Measurements from ENCODE around the gene PALM.

PALM gene

DNA sequence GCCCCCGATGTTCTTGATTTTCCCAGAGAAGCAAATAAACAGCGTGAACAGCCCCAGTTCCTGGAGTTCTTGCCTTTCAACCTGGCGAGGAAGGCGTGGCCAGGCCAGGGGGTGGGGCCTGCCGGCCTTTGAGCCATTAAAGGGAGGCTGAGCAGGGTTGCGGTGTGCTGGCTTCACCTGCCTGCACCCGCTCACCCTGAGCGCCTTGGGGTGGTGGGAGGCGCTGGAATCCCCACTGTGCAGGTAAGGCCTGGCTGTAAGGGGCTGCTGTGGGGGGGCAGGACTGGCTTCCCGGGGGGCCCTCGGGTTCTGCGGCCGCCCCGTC, 39.5 kb downstream of the PALM start:
- ChIA-PET POLR2A (no interaction called here), CTCF (no interaction called here)
- TF ChIP-seq ZNF384 (IDR thresholded peaks at IDR 0.05) (no peak), SUZ12 (IDR thresholded peaks at IDR 0.05) (no peak), ARNT (IDR thresholded peaks at IDR 0.05) (no peak), L3MBTL2 (conservative IDR thresholded peaks at IDR 0.05) (no peak), HDGF (IDR thresholded peaks at IDR 0.05; ENCODE audit: borderline replicate concordance) (no peak), TARDBP (IDR thresholded peaks at IDR 0.05) (no peak), FOXK2 (IDR thresholded peaks at IDR 0.05) (no peak), CTBP1 (IDR thresholded peaks at IDR 0.05; ENCODE audit: borderline replicate concordance) (no peak), FOXA1 (IDR thresholded peaks at IDR 0.05) (no peak), FOXM1 (IDR thresholded peaks at IDR 0.05; ENCODE audit: borderline replicate concordance) (no peak), SP1 (IDR thresholded peaks at IDR 0.05) (no peak), LEF1 (IDR thresholded peaks at IDR 0.05; ENCODE audit: borderline replicate concordance) (no peak), NFRKB (IDR thresholded peaks at IDR 0.05) (no peak), BHLHE40 (IDR thresholded peaks at IDR 0.05; ENCODE audit: borderline replicate concordance) (no peak), ELF4 (IDR thresholded peaks at IDR 0.05) (no peak)
- TF ChIP-seq, protein P1, sequence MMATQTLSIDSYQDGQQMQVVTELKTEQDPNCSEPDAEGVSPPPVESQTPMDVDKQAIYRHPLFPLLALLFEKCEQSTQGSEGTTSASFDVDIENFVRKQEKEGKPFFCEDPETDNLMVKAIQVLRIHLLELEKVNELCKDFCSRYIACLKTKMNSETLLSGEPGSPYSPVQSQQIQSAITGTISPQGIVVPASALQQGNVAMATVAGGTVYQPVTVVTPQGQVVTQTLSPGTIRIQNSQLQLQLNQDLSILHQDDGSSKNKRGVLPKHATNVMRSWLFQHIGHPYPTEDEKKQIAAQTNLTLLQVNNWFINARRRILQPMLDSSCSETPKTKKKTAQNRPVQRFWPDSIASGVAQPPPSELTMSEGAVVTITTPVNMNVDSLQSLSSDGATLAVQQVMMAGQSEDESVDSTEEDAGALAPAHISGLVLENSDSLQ (IDR thresholded peaks at IDR 0.05): no peak
- DNase-seq (ENCODE audit: extremely low spot score): no peak

DNA sequence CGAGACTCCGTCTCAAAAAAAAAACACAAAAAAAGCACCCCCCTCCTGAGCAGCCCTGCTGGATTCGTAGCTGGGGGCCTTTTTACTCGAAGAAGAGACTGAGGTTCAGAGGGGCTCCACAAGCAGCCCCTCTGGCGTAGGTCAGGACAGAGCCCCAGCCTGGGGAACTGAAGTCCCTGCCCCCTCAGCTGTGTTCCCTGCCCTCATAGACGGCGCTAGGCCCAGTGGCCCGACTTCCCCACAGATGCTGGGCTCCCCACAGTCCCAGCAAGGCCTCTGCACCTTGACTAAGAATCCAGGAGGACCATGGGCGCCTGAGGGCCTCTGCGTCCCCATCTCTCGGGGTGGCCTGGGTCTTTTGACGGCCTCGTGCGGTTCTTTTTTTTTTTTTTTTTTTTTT, 41.1 kb downstream of the PALM start:
- POLR2A ChIA-PET: no interaction called here
- no peak for TF ChIP-seq L3MBTL2 (conservative IDR thresholded peaks at IDR 0.05)
- TF ChIP-seq FOXA1 (IDR thresholded peaks at IDR 0.05): no peak
- TF ChIP-seq TARDBP (IDR thresholded peaks at IDR 0.05): no peak
- no peak for TF ChIP-seq NFRKB (IDR thresholded peaks at IDR 0.05)
- TF ChIP-seq, protein P1 (IDR thresholded peaks at IDR 0.05): no peak
- TF ChIP-seq HDGF (IDR thresholded peaks at IDR 0.05; ENCODE audit: borderline replicate concordance): no peak
- no peak for TF ChIP-seq FOXK2 (IDR thresholded peaks at IDR 0.05)
- TF ChIP-seq ELF4 (IDR thresholded peaks at IDR 0.05): no peak
- CTCF ChIA-PET: no interaction called here
- no peak for DNase-seq (ENCODE audit: extremely low spot score)

GRCh38 chr19:750640-751423, 42.1 kb downstream of the PALM start, which contains the start of gene MISP:
Gene MISP, plus strand, starts transcription at chr19:751112. Its CDS starts 5,835 bp downstream, at chr19:756947.
- TF ChIP-seq HDGF (IDR thresholded peaks at IDR 0.05; ENCODE audit: borderline replicate concordance): no peak
- TF ChIP-seq TARDBP (IDR thresholded peaks at IDR 0.05): no peak
- no peak for TF ChIP-seq ARNT (IDR thresholded peaks at IDR 0.05)
- TF ChIP-seq SP1 (IDR thresholded peaks at IDR 0.05): no peak
- TF ChIP-seq FOXM1 (IDR thresholded peaks at IDR 0.05; ENCODE audit: borderline replicate concordance): no peak
- no peak for TF ChIP-seq FOXA1 (IDR thresholded peaks at IDR 0.05)
- no peak for TF ChIP-seq CTBP1 (IDR thresholded peaks at IDR 0.05; ENCODE audit: borderline replicate concordance)
- TF ChIP-seq FOXK2 (IDR thresholded peaks at IDR 0.05): no peak
- TF ChIP-seq SUZ12 (IDR thresholded peaks at IDR 0.05): no peak
- TF ChIP-seq, protein P1 (IDR thresholded peaks at IDR 0.05): no peak
- TF ChIP-seq L3MBTL2 (conservative IDR thresholded peaks at IDR 0.05): no peak
- no peak for TF ChIP-seq NFRKB (IDR thresholded peaks at IDR 0.05)
- no peak for TF ChIP-seq ZNF384 (IDR thresholded peaks at IDR 0.05)
- TF ChIP-seq ELF4 (IDR thresholded peaks at IDR 0.05): no peak
- TF ChIP-seq BHLHE40 (IDR thresholded peaks at IDR 0.05; ENCODE audit: borderline replicate concordance): no peak
- no peak for TF ChIP-seq LEF1 (IDR thresholded peaks at IDR 0.05; ENCODE audit: borderline replicate concordance)
- CTCF ChIA-PET: no interaction called here

GRCh38 chr19:751501-752341, 43.0 kb downstream of the PALM start:
- TF ChIP-seq FOXK2 (IDR thresholded peaks at IDR 0.05) (no peak), ELF4 (IDR thresholded peaks at IDR 0.05) (no peak), BHLHE40 (IDR thresholded peaks at IDR 0.05; ENCODE audit: borderline replicate concordance) (no peak), SP1 (IDR thresholded peaks at IDR 0.05) (no peak), TARDBP (IDR thresholded peaks at IDR 0.05) (no peak), CTBP1 (IDR thresholded peaks at IDR 0.05; ENCODE audit: borderline replicate concordance) (no peak), FOXM1 (IDR thresholded peaks at IDR 0.05; ENCODE audit: borderline replicate concordance) (no peak), ARNT (IDR thresholded peaks at IDR 0.05) (no peak), ZNF384 (IDR thresholded peaks at IDR 0.05) (no peak), NFRKB (IDR thresholded peaks at IDR 0.05) (no peak), SUZ12 (IDR thresholded peaks at IDR 0.05) (no peak), HDGF (IDR thresholded peaks at IDR 0.05; ENCODE audit: borderline replicate concordance) (no peak), LEF1 (IDR thresholded peaks at IDR 0.05; ENCODE audit: borderline replicate concordance) (no peak), FOXA1 (IDR thresholded peaks at IDR 0.05) (no peak)
- ChIA-PET POLR2A (no interaction called here), CTCF (interaction anchor here (0.7 kb wide), 1 partner anchor 27 kb away, joined by 3 read pairs; no protein-coding TSS in a partner anchor)
- DNase-seq (ENCODE audit: extremely low spot score): no peak

More at GRCh38 chr19:750640-751423, 42.1 kb downstream of the PALM start, which contains the start of gene MISP:
- POLR2A ChIA-PET: no interaction called here
- no peak for DNase-seq (ENCODE audit: extremely low spot score)

- DNase-seq (ENCODE audit: extremely low spot score): no peak
- POLR2A ChIA-PET: no interaction called here
- CTCF ChIA-PET: no interaction called here
- TF ChIP-seq TARDBP (IDR thresholded peaks at IDR 0.05): no peak
- peak; percentile 97 for TF ChIP-seq ZNF384 (IDR thresholded peaks at IDR 0.05)
Measured at GRCh38 chr19:752652-753517, 44.1 kb downstream of the PALM start.
